HL-60 (cell line): ENCODE results near the gene TMEM25.

Source experiments
- DNase-seq, 2 experiments: peaks; one replicate each; pipeline ENCODE4 v3.0.0-alpha.2; 2010 to 2020; ENCODE audit warnings: low read depth in 1 of 2, low spot score in 1 of 2
- H3K27ac ChIP-seq: fragments of 250-450 bp; sonication (Bioruptor Pico); replicated peaks from 2 replicates; pipeline ENCODE4 v1.5.1; 2020; ENCODE audit warnings: mild to moderate bottlenecking, moderate library complexity
- H3K27me3 ChIP-seq: fragments of 250-450 bp; sonication (Bioruptor Pico); 2 replicates; pipeline ENCODE4 v1.5.1; 2021; ENCODE audit warnings: mild to moderate bottlenecking, moderate library complexity; ENCODE audit not compliant: insufficient read depth, poor library complexity, severe bottlenecking
- H3K4me3 ChIP-seq: replicated peaks from 2 replicates; pipeline ENCODE4 v1.5.1; 2011; ENCODE audit warnings: mild to moderate bottlenecking, control low read depth, low read length; ENCODE audit not compliant: insufficient read depth
- CTCF ChIP-seq: IDR thresholded peaks from one replicate; pipeline ENCODE4 v1.5.1; 2011; ENCODE audit warnings: low read length, control low read depth, inconsistent platforms; ENCODE audit not compliant: insufficient read depth
- GABPA ChIP-seq: IDR thresholded peaks from 2 replicates; pipeline ENCODE4 v1.6.1; 2012; ENCODE audit warnings: low read depth
- POLR2AphosphoS5 ChIP-seq: IDR thresholded peaks from 2 replicates; pipeline ENCODE4 v1.6.1; 2012; ENCODE audit warnings: low read depth
- REST ChIP-seq: IDR thresholded peaks from 2 replicates; pipeline ENCODE4 v1.6.1; 2012; ENCODE audit warnings: low read depth; ENCODE audit not compliant: insufficient replicate concordance
- SPI1 ChIP-seq: IDR thresholded peaks from 2 replicates; pipeline ENCODE4 v1.6.1; 2012; ENCODE audit warnings: low read depth, mild to moderate bottlenecking, borderline replicate concordance

Gene TMEM25

DNA sequence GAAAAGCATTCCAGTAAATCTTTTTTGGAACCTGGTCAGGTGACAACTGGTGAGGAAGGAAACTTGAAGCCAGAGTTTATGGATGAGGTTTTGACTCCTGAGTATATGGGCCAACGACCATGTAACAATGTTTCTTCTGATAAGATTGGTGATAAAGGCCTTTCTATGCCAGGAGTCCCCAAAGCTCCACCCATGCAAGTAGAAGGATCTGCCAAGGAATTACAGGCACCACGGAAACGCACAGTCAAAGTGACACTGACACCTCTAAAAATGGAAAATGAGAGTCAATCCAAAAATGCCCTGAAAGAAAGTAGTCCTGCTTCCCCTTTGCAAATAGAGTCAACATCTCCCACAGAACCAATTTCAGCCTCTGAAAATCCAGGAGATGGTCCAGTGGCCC is 27.8 kb upstream of the TMEM25 start:
- H3K4me3 ChIP-seq, result no peak overlapping the region
- no peak for DNase-seq
- no peaks in the 10 kb centered on the region for H3K27me3 ChIP-seq
- TF ChIP-seq REST (no peak), POLR2AphosphoS5 (no peak), SPI1 (no peak), CTCF (no peak), GABPA (no peak)
- H3K27ac ChIP-seq, result no peak overlapping the region

DNA sequence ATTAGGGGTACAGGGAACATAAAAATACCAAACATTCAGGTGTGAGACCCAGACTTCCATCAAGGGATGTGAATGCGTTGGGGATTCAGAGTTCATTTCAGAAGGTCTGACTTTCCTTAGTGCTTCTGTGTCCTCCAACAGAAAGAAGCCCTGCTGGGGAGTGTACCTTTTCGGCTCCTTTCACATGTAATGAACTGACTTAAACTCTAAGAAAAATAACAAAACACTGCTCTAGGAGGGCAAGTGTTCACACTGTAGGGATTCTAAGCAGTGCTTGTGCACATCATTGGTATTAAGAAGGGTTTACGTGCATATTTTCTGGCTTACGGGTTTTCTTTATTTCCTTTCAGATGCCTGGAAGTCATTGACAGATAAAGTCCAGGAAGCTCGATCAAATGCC is 19.4 kb upstream of the TMEM25 start:
- H3K27me3 ChIP-seq, result no peaks in the 10 kb centered on the region
- H3K4me3 ChIP-seq, result no peak overlapping the region
- H3K27ac ChIP-seq, result no peak overlapping the region
- no peak for DNase-seq
- no peak for TF ChIP-seq REST
- TF ChIP-seq POLR2AphosphoS5, result no peak
- no peak for TF ChIP-seq GABPA
- TF ChIP-seq SPI1, result no peak
- no peak for TF ChIP-seq CTCF

GRCh38 chr11:118514103-118514502 is 16.9 kb upstream of the TMEM25 start:
- no peak for DNase-seq
- Histone ChIP-seq H3K4me3 (no peak overlapping the region), H3K27me3 (no peaks in the 10 kb centered on the region), H3K27ac (no peak overlapping the region)
- no peak for TF ChIP-seq GABPA
- no peak for TF ChIP-seq POLR2AphosphoS5
- TF ChIP-seq REST, result no peak
- TF ChIP-seq CTCF, result no peak
- TF ChIP-seq SPI1, result no peak
